Activated CD4-positive, alpha-beta memory T cell treated with anti-CD3 and anti-CD28 coated beads for 36 hours (primary cell): ENCODE measurements around the gene VWA8. TPM values are rescaled to one million over a fixed set of nuclear protein-coding genes. Genes with fewer than 3 reads are reported as not detected.

ENCODE experiments used
- CTCF ChIA-PET: fragments of 350-600 bp; sonication (Branson Sonifier 250); formaldehyde crosslinking; loops from one replicate; lab custom pipeline; 2021; ENCODE audit warnings: antibody characterized with exemption, inconsistent platforms; lab: Charles Lee
- POLR2A ChIA-PET: fragments of 350-600 bp; sonication (Branson Sonifier 250); formaldehyde crosslinking; loops from one replicate; lab custom pipeline; 2021; ENCODE audit warnings: antibody characterized with exemption; lab: Charles Lee
- DNase-seq: peaks from one replicate; pipeline ENCODE4 v3.0.0-alpha.2; 2020
- H3K27ac Mint-ChIP-seq: one replicate; pipeline ENCODE4 v1.8.0; 2021; ENCODE audit warnings: mixed read lengths
- H3K27me3 Mint-ChIP-seq: one replicate; pipeline ENCODE4 v1.8.0; 2021; ENCODE audit warnings: mixed read lengths
- H3K36me3 Mint-ChIP-seq: one replicate; pipeline ENCODE4 v1.8.0; 2021; ENCODE audit warnings: mixed read lengths
- H3K4me1 Mint-ChIP-seq: one replicate; pipeline ENCODE4 v1.8.0; 2021; ENCODE audit warnings: low read depth, mixed read lengths
- H3K4me3 Mint-ChIP-seq: one replicate; pipeline ENCODE4 v1.8.0; 2021; ENCODE audit warnings: mild to moderate bottlenecking, mixed read lengths
- H3K9me3 Mint-ChIP-seq: one replicate; pipeline ENCODE4 v1.8.0; 2021; ENCODE audit warnings: mixed read lengths
- intact Hi-C: fragments of 100-400 bp; cut with micrococcal nuclease; formaldehyde crosslinking; loops from one replicate; pipeline ENCODE4 v1.15.1; 2023
- total RNA-seq, 2 experiments: library from RNA; stranded (reverse); gene quantifications; one replicate each; pipeline ENCODE4 v1.2.3, GENCODE V29; 2021

Gene VWA8
- total RNA-seq, 2 experiments from 2014 or later = 16.8 to 17.1 TPM

- H3K9me3 Mint-ChIP-seq = no peaks in the 10 kb centered on the region
- no peak overlapping the region for H3K27ac Mint-ChIP-seq
- POLR2A ChIA-PET = no interaction called here
- peaks cover 1% of the 10 kb centered on the region for H3K36me3 Mint-ChIP-seq
- CTCF ChIA-PET = no interaction called here
- intact Hi-C loops = no loop called here
- no peaks in the 10 kb centered on the region for H3K4me1 Mint-ChIP-seq
- H3K4me3 Mint-ChIP-seq = no peak overlapping the region
- DNase-seq = no peak
- no peaks in the 10 kb centered on the region for H3K27me3 Mint-ChIP-seq
Observed at GRCh38 chr13:41785402-41786172, 175.3 kb downstream of the VWA8 start.

- Mint-ChIP-seq H3K4me1 (no peaks in the 10 kb centered on the region), H3K9me3 (no peaks in the 10 kb centered on the region), H3K36me3 (peaks cover 1% of the 10 kb centered on the region), H3K4me3 (no peak overlapping the region), H3K27me3 (no peaks in the 10 kb centered on the region), H3K27ac (no peak overlapping the region)
- DNase-seq = no peak
- POLR2A ChIA-PET = no interaction called here
- CTCF ChIA-PET = no interaction called here
- intact Hi-C loops = no loop called here
Observed at GRCh38 chr13:41782086-41782485, 178.8 kb downstream of the VWA8 start.

GRCh38 chr13:41780715-41781706 lies 179.9 kb downstream of the VWA8 start:
- no peaks in the 10 kb centered on the region for H3K9me3 Mint-ChIP-seq
- no peaks in the 10 kb centered on the region for H3K4me1 Mint-ChIP-seq
- H3K4me3 Mint-ChIP-seq = no peak overlapping the region
- H3K36me3 Mint-ChIP-seq = peaks cover 1% of the 10 kb centered on the region
- no peak overlapping the region for H3K27ac Mint-ChIP-seq
- ChIA-PET POLR2A (no interaction called here), CTCF (no interaction called here)
- intact Hi-C loops = no loop called here
- no peak for DNase-seq
- H3K27me3 Mint-ChIP-seq = no peaks in the 10 kb centered on the region

- POLR2A ChIA-PET = no interaction called here
Observed at GRCh38 chr13:41775251-41775650, 185.7 kb downstream of the VWA8 start.

GRCh38 chr13:41774605-41775218 lies 186.2 kb downstream of the VWA8 start:
- H3K27ac Mint-ChIP-seq = no peak overlapping the region
- ChIA-PET CTCF (no interaction called here), POLR2A (no interaction called here)
- no peaks in the 10 kb centered on the region for H3K9me3 Mint-ChIP-seq
- intact Hi-C loops = no loop called here
- no peak for DNase-seq
- H3K4me3 Mint-ChIP-seq = no peak overlapping the region
- H3K4me1 Mint-ChIP-seq = no peaks in the 10 kb centered on the region
- peaks cover 3% of the 10 kb centered on the region for H3K36me3 Mint-ChIP-seq
- no peaks in the 10 kb centered on the region for H3K27me3 Mint-ChIP-seq

More at GRCh38 chr13:41775251-41775650, 185.7 kb downstream of the VWA8 start:
- Mint-ChIP-seq H3K36me3 (peaks cover 1% of the 10 kb centered on the region), H3K27me3 (no peaks in the 10 kb centered on the region), H3K4me1 (no peaks in the 10 kb centered on the region), H3K4me3 (no peak overlapping the region), H3K9me3 (no peaks in the 10 kb centered on the region), H3K27ac (no peak overlapping the region)
- intact Hi-C loops = no loop called here
- CTCF ChIA-PET = no interaction called here
- DNase-seq = no peak

GRCh38 chr13:41767801-41768200 lies 193.1 kb downstream of the VWA8 start:
- H3K27me3 Mint-ChIP-seq = no peaks in the 10 kb centered on the region
- DNase-seq = no peak
- peaks cover 2% of the 10 kb centered on the region for H3K4me1 Mint-ChIP-seq
- peaks cover 5% of the 10 kb centered on the region for H3K36me3 Mint-ChIP-seq
- no peaks in the 10 kb centered on the region for H3K9me3 Mint-ChIP-seq
- ChIA-PET POLR2A (no interaction called here), CTCF (no interaction called here)
- intact Hi-C loops = no loop called here
- H3K4me3 Mint-ChIP-seq = no peak overlapping the region
- no peak overlapping the region for H3K27ac Mint-ChIP-seq

- Mint-ChIP-seq H3K4me1 (peaks cover 2% of the 10 kb centered on the region), H3K36me3 (peaks cover 7% of the 10 kb centered on the region), H3K27ac (no peak overlapping the region), H3K4me3 (no peak overlapping the region), H3K27me3 (no peaks in the 10 kb centered on the region), H3K9me3 (no peaks in the 10 kb centered on the region)
- DNase-seq = no peak
- CTCF ChIA-PET = no interaction called here
- POLR2A ChIA-PET = no interaction called here
- intact Hi-C loops = no loop called here
Observed at GRCh38 chr13:41766439-41766838, 194.5 kb downstream of the VWA8 start.

- Mint-ChIP-seq H3K4me1 (peaks cover 2% of the 10 kb centered on the region), H3K9me3 (no peaks in the 10 kb centered on the region), H3K4me3 (no peak overlapping the region), H3K27me3 (no peaks in the 10 kb centered on the region), H3K27ac (no peak overlapping the region), H3K36me3 (peaks cover 10% of the 10 kb centered on the region)
- no peak for DNase-seq
- ChIA-PET POLR2A (no interaction called here), CTCF (no interaction called here)
- intact Hi-C loops = no loop called here
Observed at GRCh38 chr13:41765813-41766212, 195.1 kb downstream of the VWA8 start.

- H3K27me3 Mint-ChIP-seq = no peaks in the 10 kb centered on the region
- DNase-seq = no peak
- H3K4me3 Mint-ChIP-seq = no peak overlapping the region
- no peaks in the 10 kb centered on the region for H3K9me3 Mint-ChIP-seq
- peaks cover 14% of the 10 kb centered on the region for H3K36me3 Mint-ChIP-seq
- no peak overlapping the region for H3K27ac Mint-ChIP-seq
- intact Hi-C loops = no loop called here
- ChIA-PET CTCF (no interaction called here), POLR2A (no interaction called here)
- peaks cover 2% of the 10 kb centered on the region for H3K4me1 Mint-ChIP-seq
Observed at GRCh38 chr13:41765020-41765419, 195.9 kb downstream of the VWA8 start.

- Mint-ChIP-seq H3K4me3 (no peak overlapping the region), H3K4me1 (peaks cover 2% of the 10 kb centered on the region), H3K27ac (no peak overlapping the region), H3K27me3 (no peaks in the 10 kb centered on the region), H3K36me3 (peaks cover 14% of the 10 kb centered on the region), H3K9me3 (no peaks in the 10 kb centered on the region)
- ChIA-PET CTCF (interaction anchor here (0.7 kb wide), 1 partner anchor 32 kb away, joined by 3 read pairs; no protein-coding TSS in a partner anchor), POLR2A (no interaction called here)
- DNase-seq = no peak
- intact Hi-C loops = no loop called here
Observed at GRCh38 chr13:41764558-41764957, 196.4 kb downstream of the VWA8 start.

- Mint-ChIP-seq H3K4me1 (peaks cover 2% of the 10 kb centered on the region), H3K27ac (no peak overlapping the region), H3K4me3 (no peak overlapping the region), H3K9me3 (no peaks in the 10 kb centered on the region), H3K36me3 (peaks cover 20% of the 10 kb centered on the region), H3K27me3 (no peaks in the 10 kb centered on the region)
- ChIA-PET CTCF (no interaction called here), POLR2A (no interaction called here)
- intact Hi-C loops = no loop called here
- no peak for DNase-seq
Observed at GRCh38 chr13:41763782-41764181, 197.1 kb downstream of the VWA8 start.

- ChIA-PET POLR2A (no interaction called here), CTCF (no interaction called here)
- Mint-ChIP-seq H3K4me1 (peaks cover 2% of the 10 kb centered on the region), H3K27me3 (no peaks in the 10 kb centered on the region), H3K27ac (no peak overlapping the region), H3K36me3 (peaks cover 22% of the 10 kb centered on the region), H3K9me3 (no peaks in the 10 kb centered on the region), H3K4me3 (no peak overlapping the region)
- no peak for DNase-seq
- intact Hi-C loops = no loop called here
Observed at GRCh38 chr13:41762796-41763195, 198.1 kb downstream of the VWA8 start.
